OCI-LY7 (cell line): ENCODE measurements around the gene PPP6C. TPM values are rescaled to one million over a fixed set of nuclear protein-coding genes. Genes with fewer than 3 reads are reported as not detected.
"Not testable (repeated sequence)": the region's sequence is repeated elsewhere in the genome, so short reads cannot be mapped to it uniquely, and the experiment has no call there.

Source experiments
- BruUV-seq: library from RNA; stranded (reverse); fragments of 400-500 nt; replicated peaks from 2 replicates; lab custom pipeline; 2021; lab: Mats Ljungman, UMichigan
- CTCF ChIA-PET: fragments of 300-600 bp; sonication (Branson Sonifier 250); formaldehyde crosslinking; loops from one replicate; lab custom pipeline; 2022; ENCODE audit warnings: antibody characterized with exemption; ENCODE audit not compliant: unreplicated experiment; lab: Charles Lee
- POLR2A ChIA-PET: fragments of 300-600 bp; sonication (Branson Sonifier 250); formaldehyde crosslinking; loops from one replicate; lab custom pipeline; 2022; ENCODE audit warnings: antibody characterized with exemption; lab: Charles Lee
- DNase-seq: peaks from one replicate; pipeline ENCODE4 v3.0.0-alpha.2; 2015; ENCODE audit warnings: low spot score
- H2AFZ ChIP-seq: fragments of 200-600 bp; sonication (generic), shearing (Covaris generic); 2 replicates; pipeline ENCODE4 v1.6.1; 2014; ENCODE audit warnings: mild to moderate bottlenecking, antibody characterized with exemption, low read length, moderate library complexity
- H3K27ac ChIP-seq: fragments of 200-600 bp; sonication (generic); 2 replicates; pipeline ENCODE4 v1.5.1; 2014; ENCODE audit warnings: mixed run types, low read depth, mild to moderate bottlenecking, moderate library complexity, low read length, inconsistent platforms; ENCODE audit not compliant: poor library complexity, severe bottlenecking
- H3K36me3 ChIP-seq: fragments of 200-600 bp; sonication (generic); 2 replicates; pipeline ENCODE4 v1.6.1; 2014; ENCODE audit warnings: mild to moderate bottlenecking, antibody characterized with exemption, low read length, moderate library complexity, mixed read lengths; ENCODE audit not compliant: insufficient read depth
- H3K4me1 ChIP-seq: fragments of 200-600 bp; sonication (generic); 2 replicates; pipeline ENCODE4 v1.5.1; 2014; ENCODE audit warnings: mild to moderate bottlenecking, low read length; ENCODE audit not compliant: insufficient read depth, poor library complexity, severe bottlenecking
- H3K4me2 ChIP-seq: fragments of 200-600 bp; sonication (generic); 2 replicates; pipeline ENCODE4 v1.6.1; 2014; ENCODE audit warnings: mild to moderate bottlenecking, low read length
- H3K4me3 ChIP-seq: fragments of 200-600 bp; sonication (generic); 2 replicates; pipeline ENCODE4 v1.5.1; 2014; ENCODE audit warnings: mild to moderate bottlenecking, low read depth, low read length; ENCODE audit not compliant: poor library complexity, severe bottlenecking
- H3K79me2 ChIP-seq: fragments of 200-600 bp; sonication (generic); 2 replicates; pipeline ENCODE4 v1.6.1; 2016; ENCODE audit warnings: low read depth, mild to moderate bottlenecking, low read length, moderate library complexity, mixed read lengths; ENCODE audit not compliant: insufficient read depth
- H3K9me2 ChIP-seq: fragments of 200-600 bp; sonication (generic); 2 replicates; pipeline ENCODE4 v1.6.1; 2016; ENCODE audit warnings: mild to moderate bottlenecking, low read length, mixed read lengths; ENCODE audit not compliant: insufficient read depth
- H3K9me3 ChIP-seq: fragments of 200-600 bp; sonication (generic); 2 replicates; pipeline ENCODE4 v1.6.1; 2014; ENCODE audit warnings: mild to moderate bottlenecking, mixed run types, low read length, mixed read lengths
- H4K20me1 ChIP-seq: fragments of 200-600 bp; sonication (generic); 2 replicates; pipeline ENCODE4 v1.6.1; 2014; ENCODE audit warnings: mild to moderate bottlenecking, antibody characterized with exemption, low read length, moderate library complexity, mixed read lengths; ENCODE audit not compliant: insufficient read depth
- CTCF ChIP-seq: fragments of 200-600 bp; sonication (generic); conservative IDR thresholded peaks from 2 replicates; pipeline ENCODE4 v1.5.1; 2014; ENCODE audit warnings: mild to moderate bottlenecking, antibody characterized with exemption, low read length, moderate library complexity, mixed read lengths
- EZH2phosphoT487 ChIP-seq: fragments of 200-600 bp; sonication (generic); IDR thresholded peaks from 2 replicates; pipeline ENCODE4 v1.6.1; 2018; ENCODE audit warnings: low read depth, borderline replicate concordance, mild to moderate bottlenecking, mixed run types, antibody characterized with exemption, low read length, moderate library complexity, mixed read lengths
- intact Hi-C: fragments of 100-400 bp; cut with micrococcal nuclease; formaldehyde crosslinking; loops from one replicate; pipeline ENCODE4 v1.10.0; 2022; ENCODE audit not compliant: unreplicated experiment
- total RNA-seq, 2 experiments: library from RNA; depleted of rRNA in 1 of 2; stranded (reverse); fragments of >200 nt in 1 of 2; shearing (Covaris generic) in 1 of 2; gene quantifications; 2 replicates each; pipeline ENCODE4 v1.2.3, GENCODE V29; 2014 to 2022

Gene PPP6C
- total RNA-seq, 2 experiments from 2014 or later = 21.4 to 55.1 TPM

GRCh38 chr9:125169895-125170294 is 19.7 kb downstream of the PPP6C start:
- CTCF ChIA-PET = no interaction called here
- BruUV-seq = no TSS peak
- TF ChIP-seq EZH2phosphoT487 (no peak), CTCF (no peak)
- Histone ChIP-seq H3K9me3 (no peaks in the 10 kb centered on the region), H3K9me2 (no peaks in the 10 kb centered on the region), H3K79me2 (peaks cover 52% of the 10 kb centered on the region), H3K4me3 (no peak overlapping the region), H3K4me1 (no peaks in the 10 kb centered on the region), H3K4me2 (no peak overlapping the region), H3K36me3 (peaks cover 70% of the 10 kb centered on the region), H2AFZ (no peak overlapping the region), H3K27ac (no peak overlapping the region), H4K20me1 (0 out of 2 replicates have a peak, but pooled peaks cover 5% of the 10 kb centered on the region)
- no peak for DNase-seq
- intact Hi-C loops = no loop called here
- POLR2A ChIA-PET = no interaction called here

GRCh38 chr9:125166762-125167161 is 22.8 kb downstream of the PPP6C start:
- no peak for DNase-seq
- Histone ChIP-seq H3K36me3 (peaks cover 56% of the 10 kb centered on the region), H4K20me1 (no peaks in the 10 kb centered on the region), H3K4me3 (no peak overlapping the region), H3K4me1 (no peaks in the 10 kb centered on the region), H3K4me2 (no peak overlapping the region), H2AFZ (no peak overlapping the region), H3K9me3 (no peaks in the 10 kb centered on the region), H3K27ac (no peak overlapping the region), H3K9me2 (no peaks in the 10 kb centered on the region), H3K79me2 (peaks cover 27% of the 10 kb centered on the region; the same call in 1 of the 2 replicates)
- BruUV-seq = no TSS peak
- ChIA-PET POLR2A (interaction anchor here (0.6 kb wide), 2 partner anchors 18 to 232 kb away, joined by 3 read pairs; no protein-coding TSS in a partner anchor), CTCF (no interaction called here)
- TF ChIP-seq CTCF (no peak), EZH2phosphoT487 (no peak)
- intact Hi-C loops = no loop called here

- POLR2A ChIA-PET, H3K27ac ChIP-seq, DNase-seq, H3K4me1 ChIP-seq, H3K9me2 ChIP-seq, H3K4me2 ChIP-seq, CTCF ChIA-PET, H4K20me1 ChIP-seq, intact Hi-C loops, H3K4me3 ChIP-seq, H3K9me3 ChIP-seq, H2AFZ ChIP-seq, BruUV-seq: not testable (repeated sequence)
- Histone ChIP-seq H3K79me2 (peaks cover 37% of the 10 kb centered on the region; the same call in 1 of the 2 replicates), H3K36me3 (peaks cover 48% of the 10 kb centered on the region)
Measured at GRCh38 chr9:125162891-125163290, 26.7 kb downstream of the PPP6C start.
